ENCODE data around the gene PI4K2A. TPM values are rescaled to one million over a fixed set of nuclear protein-coding genes. Genes with fewer than 3 reads are reported as not detected.

The PI4K2A gene
- total RNA-seq, 1 experiment from 2014 or later = 23.5 TPM

- ChIA-PET POLR2A (interaction anchor here (0.6 to 2.4 kb wide), 21 partner anchors 9 to 754 kb away, joined by 3 to 45 read pairs (median 4); partner anchors contain the start of genes ANKRD2, HOGA1 and PI4K2A), CTCF (interaction anchor here (0.6 to 4.6 kb wide), 11 partner anchors 10 to 242 kb away, joined by 3 to 35 read pairs (median 5); partner anchors contain the start of gene ANKRD2)
- peak overlapping the region; percentile 70 for H3K27ac Mint-ChIP-seq (ENCODE audit: low read depth, unreplicated experiment)
- no peak for TF ChIP-seq CTCF (IDR thresholded peaks at IDR 0.05; ENCODE audit: unreplicated experiment)
- intact Hi-C loops (cut with micrococcal nuclease) = no loop called here
- H3K9me3 Mint-ChIP-seq (ENCODE audit: unreplicated experiment) = no peaks in the 10 kb centered on the region
- DNase-seq (ENCODE audit: unreplicated experiment) = peak; percentile 80
- H3K36me3 Mint-ChIP-seq (ENCODE audit: insufficient read depth, unreplicated experiment) = no peaks in the 10 kb centered on the region
- H3K27me3 Mint-ChIP-seq (ENCODE audit: insufficient read depth, unreplicated experiment) = no peaks in the 10 kb centered on the region
- peaks cover 29% of the 10 kb centered on the region for H3K4me1 Mint-ChIP-seq (ENCODE audit: insufficient read depth, unreplicated experiment)
- peak overlapping the region; percentile 13 for H3K4me3 Mint-ChIP-seq (ENCODE audit: unreplicated experiment)
- no TSS peak for BruUV-seq (replicated peaks)
Observed at GRCh38 chr10:97596101-97597082, 44.1 kb upstream of the PI4K2A start.

DNA sequence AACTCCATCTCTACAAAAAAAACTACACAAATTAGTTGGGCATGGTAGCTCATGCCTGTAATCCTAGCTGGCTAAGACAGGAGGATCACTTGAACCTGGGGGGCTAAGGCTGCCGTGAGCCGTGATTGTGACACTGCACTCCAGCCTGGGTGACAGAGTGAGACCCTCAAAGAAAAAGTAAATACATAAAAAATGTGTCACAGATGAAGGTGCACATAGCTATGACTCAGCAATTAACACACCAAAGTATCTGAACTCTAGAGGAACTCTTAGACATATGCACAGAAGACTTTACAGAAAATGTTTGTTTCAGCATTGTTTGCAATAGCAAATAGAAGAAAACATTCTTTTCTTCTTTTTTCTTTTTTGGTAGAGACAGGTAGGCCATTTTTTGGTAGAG, 42.7 kb upstream of the PI4K2A start:
- peaks cover 6% of the 10 kb centered on the region for H3K36me3 Mint-ChIP-seq (ENCODE audit: insufficient read depth, unreplicated experiment)

DNA sequence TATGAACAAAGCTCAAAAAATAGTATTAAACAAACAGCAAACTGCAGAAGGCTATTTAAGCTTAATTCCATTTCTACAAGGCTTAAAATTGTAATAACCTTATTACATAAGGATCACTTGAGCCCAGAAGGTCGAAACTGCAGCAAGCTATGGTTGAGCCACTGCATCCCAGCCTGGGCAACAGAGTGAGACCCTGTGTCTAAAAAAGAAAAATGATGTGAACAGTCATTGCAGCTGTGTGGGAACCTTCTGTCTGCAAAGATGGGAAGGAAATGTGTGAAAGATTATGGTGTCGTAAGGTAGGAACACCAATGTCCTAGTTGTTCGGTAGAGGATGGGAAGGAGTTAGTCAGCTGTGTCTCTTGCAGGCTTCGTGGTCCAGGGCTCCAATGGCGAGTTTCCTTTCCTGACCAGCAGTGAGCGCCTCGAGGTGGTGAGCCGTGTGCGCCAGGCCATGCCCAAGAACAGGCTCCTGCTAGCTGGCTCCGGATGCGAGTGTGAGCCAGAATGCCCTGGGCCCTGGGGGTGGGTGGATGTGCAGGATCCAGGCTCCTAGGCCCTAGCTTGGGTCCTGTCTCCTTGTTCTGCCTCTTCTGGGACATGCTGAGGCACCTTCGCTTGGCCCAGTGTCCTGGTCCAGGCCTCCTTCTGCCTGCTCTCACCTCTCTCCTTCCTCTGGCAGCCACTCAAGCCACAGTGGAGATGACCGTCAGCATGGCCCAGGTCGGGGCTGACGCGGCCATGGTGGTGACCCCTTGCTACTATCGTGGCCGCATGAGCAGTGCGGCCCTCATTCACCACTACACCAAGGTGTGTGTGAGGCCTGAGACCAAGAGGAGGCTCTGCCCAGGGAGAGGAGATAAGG, 41.8 kb upstream of the PI4K2A start:
- Mint-ChIP-seq H3K9me3 (ENCODE audit: unreplicated experiment) (no peaks in the 10 kb centered on the region), H3K27me3 (ENCODE audit: insufficient read depth, unreplicated experiment) (no peaks in the 10 kb centered on the region), H3K27ac (ENCODE audit: low read depth, unreplicated experiment) (peak overlapping the region; percentile 70), H3K4me1 (ENCODE audit: insufficient read depth, unreplicated experiment) (peaks cover 35% of the 10 kb centered on the region), H3K4me3 (ENCODE audit: unreplicated experiment) (no peak overlapping the region), H3K36me3 (ENCODE audit: insufficient read depth, unreplicated experiment) (peaks cover 7% of the 10 kb centered on the region)
- CTCF ChIA-PET = interaction anchor here (0.6 to 4.6 kb wide), 6 partner anchors 9 to 176 kb away, joined by 3 to 35 read pairs (median 4); partner anchors contain the start of gene ANKRD2
- TF ChIP-seq CTCF (IDR thresholded peaks at IDR 0.05; ENCODE audit: unreplicated experiment) = no peak
- POLR2A ChIA-PET = interaction anchor here (0.7 to 3.1 kb wide), 6 partner anchors 10 to 267 kb away, joined by 3 to 17 read pairs (median 6); partner anchors contain the start of genes HOGA1 and PI4K2A
- intact Hi-C loops (cut with micrococcal nuclease) = no loop called here
- no TSS peak for BruUV-seq (replicated peaks)
- no peak for DNase-seq (ENCODE audit: unreplicated experiment)

More for the DNA sequence above, 42.7 kb upstream of the PI4K2A start:
- no peak overlapping the region for H3K4me3 Mint-ChIP-seq (ENCODE audit: unreplicated experiment)
- peaks cover 34% of the 10 kb centered on the region for H3K4me1 Mint-ChIP-seq (ENCODE audit: insufficient read depth, unreplicated experiment)
- intact Hi-C loops (cut with micrococcal nuclease) = no loop called here
- no peak for DNase-seq (ENCODE audit: unreplicated experiment)
- no peaks in the 10 kb centered on the region for H3K9me3 Mint-ChIP-seq (ENCODE audit: unreplicated experiment)
- no peaks in the 10 kb centered on the region for H3K27me3 Mint-ChIP-seq (ENCODE audit: insufficient read depth, unreplicated experiment)
- no TSS peak for BruUV-seq (replicated peaks)
- H3K27ac Mint-ChIP-seq (ENCODE audit: low read depth, unreplicated experiment) = peak overlapping the region; percentile 70
- POLR2A ChIA-PET = interaction anchor here (0.7 to 3.1 kb wide), 8 partner anchors 11 to 266 kb away, joined by 3 to 17 read pairs (median 5); partner anchors contain the start of genes HOGA1 and PI4K2A
- no peak for TF ChIP-seq CTCF (IDR thresholded peaks at IDR 0.05; ENCODE audit: unreplicated experiment)
- CTCF ChIA-PET = interaction anchor here (0.9 to 4.6 kb wide), 6 partner anchors 10 to 47 kb away, joined by 3 to 35 read pairs (median 3); partner anchors contain the start of gene ANKRD2

Measured in MCF 10A (cell line).